H9 (cell line): ENCODE data around the gene SDC4. TPM values are rescaled to one million over a fixed set of nuclear protein-coding genes. Genes with fewer than 3 reads are reported as not detected.
A peak's percentile ranks its signal among the peaks of the same experiment; 100 is the strongest.

Experiments used
- DNase-seq: peaks from one replicate; pipeline ENCODE4 v3.0.0-alpha.2; 2017
- H2AFZ ChIP-seq: one replicate; pipeline ENCODE4 v1.6.1; 2013; ENCODE audit warnings: mild to moderate bottlenecking, low read length, control low read depth, moderate library complexity
- H2AK5ac ChIP-seq: 2 replicates; pipeline ENCODE4 v1.6.1; 2013; ENCODE audit warnings: low read length, control low read depth, mixed read lengths; ENCODE audit not compliant: insufficient read length
- H2BK120ac ChIP-seq: one replicate; pipeline ENCODE4 v1.6.1; 2013; ENCODE audit warnings: low read depth, mild to moderate bottlenecking, low read length, control low read depth, inconsistent platforms; ENCODE audit not compliant: poor library complexity, severe bottlenecking
- H2BK12ac ChIP-seq: 2 replicates; pipeline ENCODE4 v1.6.1; 2013; ENCODE audit warnings: low read length, control low read depth, mixed read lengths, low read depth; ENCODE audit not compliant: insufficient read length
- H2BK15ac ChIP-seq: 2 replicates; pipeline ENCODE4 v1.6.1; 2013; ENCODE audit warnings: low read depth, low read length, control low read depth
- H2BK20ac ChIP-seq: one replicate; pipeline ENCODE4 v1.6.1; 2013; ENCODE audit warnings: low read depth, mild to moderate bottlenecking, low read length, control low read depth, inconsistent platforms; ENCODE audit not compliant: poor library complexity, severe bottlenecking
- H2BK5ac ChIP-seq: 2 replicates; pipeline ENCODE4 v1.6.1; 2013; ENCODE audit warnings: low read length, control low read depth, mixed read lengths; ENCODE audit not compliant: insufficient read length
- H3K14ac ChIP-seq: 2 replicates; pipeline ENCODE4 v1.6.1; 2013; ENCODE audit warnings: low read length, control low read depth; ENCODE audit not compliant: insufficient read depth
- H3K18ac ChIP-seq: 2 replicates; pipeline ENCODE4 v1.6.1; 2013; ENCODE audit warnings: low read depth, mild to moderate bottlenecking, mixed read lengths, low read length, control low read depth; ENCODE audit not compliant: insufficient read length
- H3K23ac ChIP-seq: 2 replicates; pipeline ENCODE4 v1.6.1; 2013; ENCODE audit warnings: low read length, control low read depth, mixed read lengths, low read depth; ENCODE audit not compliant: insufficient read length
- H3K23me2 ChIP-seq: 2 replicates; pipeline ENCODE4 v1.6.1; 2013; ENCODE audit warnings: low read depth, mild to moderate bottlenecking, mixed read lengths, low read length, control low read depth; ENCODE audit not compliant: insufficient read length, poor library complexity, severe bottlenecking
- H3K27ac ChIP-seq: 2 replicates; pipeline ENCODE4 v1.5.1; 2013; ENCODE audit warnings: low read length, control low read depth, mixed read lengths, low read depth; ENCODE audit not compliant: insufficient read length
- H3K27me3 ChIP-seq: 2 replicates; pipeline ENCODE4 v1.6.1; 2013; ENCODE audit warnings: low read length, control low read depth, inconsistent platforms; ENCODE audit not compliant: insufficient read depth
- H3K4ac ChIP-seq: 2 replicates; pipeline ENCODE4 v1.6.1; 2013; ENCODE audit warnings: low read depth, mild to moderate bottlenecking, control low read depth, inconsistent platforms, low read length, moderate library complexity
- H3K4me1 ChIP-seq: 2 replicates; pipeline ENCODE4 v1.6.1; 2013; ENCODE audit warnings: low read length, control low read depth, inconsistent platforms; ENCODE audit not compliant: insufficient read depth
- H3K4me2 ChIP-seq: 2 replicates; pipeline ENCODE4 v1.6.1; 2013; ENCODE audit warnings: low read length, control low read depth, mixed read lengths; ENCODE audit not compliant: insufficient read length, insufficient read depth
- H3K56ac ChIP-seq: 2 replicates; pipeline ENCODE4 v1.6.1; 2013; ENCODE audit warnings: low read depth, mild to moderate bottlenecking, mixed read lengths, low read length, control low read depth; ENCODE audit not compliant: insufficient read length
- H3K79me1 ChIP-seq: 2 replicates; pipeline ENCODE4 v1.6.1; 2013; ENCODE audit warnings: low read depth, mild to moderate bottlenecking, moderate library complexity, low read length, control low read depth, inconsistent platforms; ENCODE audit not compliant: insufficient read depth, poor library complexity, severe bottlenecking
- H3K79me2 ChIP-seq: 2 replicates; pipeline ENCODE4 v1.6.1; 2013; ENCODE audit warnings: low read length, control low read depth, inconsistent platforms; ENCODE audit not compliant: insufficient read depth
- H3K9ac ChIP-seq: 2 replicates; pipeline ENCODE4 v1.6.1; 2013; ENCODE audit warnings: low read length, control low read depth, mixed read lengths; ENCODE audit not compliant: insufficient read length; ENCODE audit errors: extremely low read depth
- H3K9me3 ChIP-seq: one replicate; pipeline ENCODE4 v1.6.1; 2013; ENCODE audit warnings: low read depth, low read length, inconsistent platforms; ENCODE audit not compliant: control insufficient read depth
- H3T11ph ChIP-seq: one replicate; pipeline ENCODE4 v1.6.1; 2013; ENCODE audit warnings: mild to moderate bottlenecking, low read length, control low read depth, inconsistent platforms
- H4K20me1 ChIP-seq: one replicate; pipeline ENCODE4 v1.6.1; 2013; ENCODE audit not compliant: control insufficient read depth, insufficient read length, insufficient read depth
- H4K5ac ChIP-seq: 2 replicates; pipeline ENCODE4 v1.6.1; 2013; ENCODE audit warnings: low read depth, mild to moderate bottlenecking, mixed read lengths, low read length, control low read depth; ENCODE audit not compliant: insufficient read length
- H4K8ac ChIP-seq: replicated peaks from 2 replicates; pipeline ENCODE4 v1.6.1; 2013; ENCODE audit warnings: low read length, control low read depth, mixed read lengths, low read depth; ENCODE audit not compliant: insufficient read length
- H4K91ac ChIP-seq: 2 replicates; pipeline ENCODE4 v1.6.1; 2013; ENCODE audit warnings: low read depth, mild to moderate bottlenecking, moderate library complexity, mixed read lengths, low read length, control low read depth; ENCODE audit not compliant: insufficient read length
- H3K27ac Mint-ChIP-seq, 3 experiments: 2 replicates in 2 of 3; 3 replicates in 1 of 3; pipeline ENCODE4 v1.8.0; 2020 to 2021; ENCODE audit warnings: mixed read lengths in 3 of 3, mild to moderate bottlenecking in 1 of 3, moderate library complexity in 1 of 3
- H3K27me3 Mint-ChIP-seq: 2 replicates; pipeline ENCODE4 v1.8.0; 2021; ENCODE audit warnings: low read depth, mild to moderate bottlenecking, moderate library complexity, mixed read lengths
- H3K36me3 Mint-ChIP-seq, 3 experiments: 2 replicates in 2 of 3; 3 replicates in 1 of 3; pipeline ENCODE4 v1.8.0; 2020 to 2021; ENCODE audit warnings: low read depth in 3 of 3, mixed read lengths in 3 of 3; ENCODE audit not compliant: insufficient read depth in 1 of 3
- H3K4me1 Mint-ChIP-seq, 2 experiments: 2 replicates each; pipeline ENCODE4 v1.8.0; 2020; ENCODE audit warnings: mixed read lengths in 2 of 2
- H3K4me3 Mint-ChIP-seq, 2 experiments: 2 replicates in 1 of 2; 3 replicates in 1 of 2; pipeline ENCODE4 v1.8.0; 2020 to 2021; ENCODE audit warnings: mild to moderate bottlenecking in 2 of 2, mixed read lengths in 2 of 2, moderate library complexity in 1 of 2
- H3K9me3 Mint-ChIP-seq, 2 experiments: 2 replicates in 1 of 2; 3 replicates in 1 of 2; pipeline ENCODE4 v1.8.0; 2020; ENCODE audit warnings: mild to moderate bottlenecking in 2 of 2, mixed read lengths in 2 of 2, moderate library complexity in 1 of 2
- CTCF ChIP-seq: fragments of 200-600 bp; sonication (generic); conservative IDR thresholded peaks from 3 replicates; pipeline ENCODE4 v1.8.0; 2021; ENCODE audit warnings: antibody characterized with exemption, mild to moderate bottlenecking
- WGBS: extraction: QIAGEN DNeasy Blood & Tissue Kit; methylation state at CpG from one replicate; pipeline ENCODE4 v1.1.7; 2013; ENCODE audit warnings: missing lambda C conversion rate, low lambda C conversion rate, mixed read lengths; ENCODE audit not compliant: insufficient read length; ENCODE audit errors: extremely low coverage; 5-methylcytosine and 5-hydroxymethylcytosine counted together
- total RNA-seq: library from RNA; stranded (reverse); gene quantifications from 2 replicates; pipeline ENCODE4 v1.2.1, GENCODE V29; 2021

The SDC4 gene
- total RNA-seq, 1 experiment from 2014 or later: 50.7 TPM

- Histone ChIP-seq H3K4me1 (peaks cover 20% of the 10 kb centered on the region), H3K23me2 (peaks cover 3% of the 10 kb centered on the region), H3K23ac (no peak overlapping the region), H4K91ac (no peak overlapping the region), H3K56ac (no peak overlapping the region), H3K4me2 (no peak overlapping the region), H4K20me1 (peaks cover 2% of the 10 kb centered on the region), H3K27ac (no peak overlapping the region), H2BK120ac (no peak overlapping the region), H3K9ac (no peak overlapping the region), H2AFZ (no peak overlapping the region), H2AK5ac (no peak overlapping the region), H4K5ac (no peak overlapping the region), H2BK12ac (no peak overlapping the region), H3K4ac (no peak overlapping the region), H3K14ac (no peak overlapping the region), H3T11ph (no peak overlapping the region), H2BK5ac (no peak overlapping the region), H3K27me3 (no peaks in the 10 kb centered on the region), H2BK15ac (no peak overlapping the region), H3K18ac (no peak overlapping the region), H2BK20ac (no peak overlapping the region), H3K9me3 (no peaks in the 10 kb centered on the region), H3K79me1 (no peaks in the 10 kb centered on the region), H3K79me2 (peaks cover 3% of the 10 kb centered on the region; the same call in 1 of the 2 replicates), H4K8ac (no peak overlapping the region)
- no peaks in the 10 kb centered on the region for H3K9me3 Mint-ChIP-seq
- H3K4me3 Mint-ChIP-seq: no peak overlapping the region
- no CpG with 5 or more reads among the region's 11 CpGs for WGBS
- no peak for DNase-seq
- peaks cover 13 to 34% (median 25%) of the 10 kb centered on the region in 3 experiments; a peak in 6 of 7 replicates for H3K36me3 Mint-ChIP-seq
- no peak for TF ChIP-seq CTCF
- H3K27ac Mint-ChIP-seq: peak overlapping the region; percentile 28 to 92 (median 50)
- peaks cover 60 to 68% of the 10 kb centered on the region in 2 experiments for H3K4me1 Mint-ChIP-seq
- no peaks in the 10 kb centered on the region; the same call in 1 of the 2 replicates for H3K27me3 Mint-ChIP-seq
These were observed 11.5 kb downstream of the SDC4 start for GRCh38 chr20:45336530-45337366.
